Measurements from ENCODE around the gene B3GALNT2.
A peak's percentile ranks its signal among the peaks of the same experiment; 100 is the strongest.

The B3GALNT2 gene

GRCh38 chr1:235455097-235455496, 49.2 kb downstream of the B3GALNT2 start:
- ChIA-PET CTCF (interaction anchor here (0.6 kb wide), 1 partner anchor 155 kb away, joined by 3 read pairs; no protein-coding TSS in a partner anchor), POLR2A (ENCODE audit: low non-redundant PET) (no interaction called here)
- no peak for TF ChIP-seq CTCF (conservative IDR thresholded peaks at IDR 0.05; ENCODE audit: low read depth)
- H3K27ac ChIP-seq = no peak overlapping the region
- no peak for DNase-seq (ENCODE audit: low spot score)

- no peak for TF ChIP-seq CTCF (conservative IDR thresholded peaks at IDR 0.05; ENCODE audit: low read depth)
- no peak overlapping the region for H3K27ac ChIP-seq
- DNase-seq (ENCODE audit: low spot score) = no peak
- POLR2A ChIA-PET (ENCODE audit: low non-redundant PET) = no interaction called here
- CTCF ChIA-PET = no interaction called here
Measured at GRCh38 chr1:235454021-235454420, 50.2 kb downstream of the B3GALNT2 start.

- ChIA-PET CTCF (interaction anchor here (0.6 kb wide), 1 partner anchor 78 kb away, joined by 3 read pairs; no protein-coding TSS in a partner anchor), POLR2A (ENCODE audit: low non-redundant PET) (no interaction called here)
- H3K27ac ChIP-seq = no peak overlapping the region
- DNase-seq (ENCODE audit: low spot score) = no peak
- TF ChIP-seq CTCF (conservative IDR thresholded peaks at IDR 0.05; ENCODE audit: low read depth) = no peak
Measured at GRCh38 chr1:235450886-235451483, 53.3 kb downstream of the B3GALNT2 start.

GRCh38 chr1:235450433-235450832, 53.8 kb downstream of the B3GALNT2 start:
- DNase-seq (ENCODE audit: low spot score) = no peak
- H3K27ac ChIP-seq = no peak overlapping the region
- TF ChIP-seq CTCF (conservative IDR thresholded peaks at IDR 0.05; ENCODE audit: low read depth) = no peak
- ChIA-PET CTCF (no interaction called here), POLR2A (ENCODE audit: low non-redundant PET) (no interaction called here)

GRCh38 chr1:235448616-235449015, 55.6 kb downstream of the B3GALNT2 start:
- POLR2A ChIA-PET (ENCODE audit: low non-redundant PET) = no interaction called here

GRCh38 chr1:235442788-235443429, 61.3 kb downstream of the B3GALNT2 start:
- TF ChIP-seq CTCF (conservative IDR thresholded peaks at IDR 0.05; ENCODE audit: low read depth) = no peak
- POLR2A ChIA-PET (ENCODE audit: low non-redundant PET) = no interaction called here
- H3K27ac ChIP-seq = peak overlapping the region; percentile 73
- CTCF ChIA-PET = interaction anchor here (0.7 to 1.1 kb wide), 2 partner anchors 28 to 1340 kb away, joined by 3 to 4 read pairs; no protein-coding TSS in a partner anchor
- DNase-seq (ENCODE audit: low spot score) = peak; percentile 66

More at GRCh38 chr1:235448616-235449015, 55.6 kb downstream of the B3GALNT2 start:
- CTCF ChIA-PET = no interaction called here
- TF ChIP-seq CTCF (conservative IDR thresholded peaks at IDR 0.05; ENCODE audit: low read depth) = no peak
- H3K27ac ChIP-seq = no peak overlapping the region
- DNase-seq (ENCODE audit: low spot score) = no peak
